Kidney capillary endothelial cell (primary cell): ENCODE measurements around the gene LIN7A.

Experiments
- DNase-seq: peaks from one replicate; pipeline ENCODE4 v3.0.0-alpha.2; 2018; ENCODE audit warnings: low spot score

LIN7A gene, protein sequence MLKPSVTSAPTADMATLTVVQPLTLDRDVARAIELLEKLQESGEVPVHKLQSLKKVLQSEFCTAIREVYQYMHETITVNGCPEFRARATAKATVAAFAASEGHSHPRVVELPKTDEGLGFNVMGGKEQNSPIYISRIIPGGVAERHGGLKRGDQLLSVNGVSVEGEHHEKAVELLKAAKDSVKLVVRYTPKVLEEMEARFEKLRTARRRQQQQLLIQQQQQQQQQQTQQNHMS

DNA sequence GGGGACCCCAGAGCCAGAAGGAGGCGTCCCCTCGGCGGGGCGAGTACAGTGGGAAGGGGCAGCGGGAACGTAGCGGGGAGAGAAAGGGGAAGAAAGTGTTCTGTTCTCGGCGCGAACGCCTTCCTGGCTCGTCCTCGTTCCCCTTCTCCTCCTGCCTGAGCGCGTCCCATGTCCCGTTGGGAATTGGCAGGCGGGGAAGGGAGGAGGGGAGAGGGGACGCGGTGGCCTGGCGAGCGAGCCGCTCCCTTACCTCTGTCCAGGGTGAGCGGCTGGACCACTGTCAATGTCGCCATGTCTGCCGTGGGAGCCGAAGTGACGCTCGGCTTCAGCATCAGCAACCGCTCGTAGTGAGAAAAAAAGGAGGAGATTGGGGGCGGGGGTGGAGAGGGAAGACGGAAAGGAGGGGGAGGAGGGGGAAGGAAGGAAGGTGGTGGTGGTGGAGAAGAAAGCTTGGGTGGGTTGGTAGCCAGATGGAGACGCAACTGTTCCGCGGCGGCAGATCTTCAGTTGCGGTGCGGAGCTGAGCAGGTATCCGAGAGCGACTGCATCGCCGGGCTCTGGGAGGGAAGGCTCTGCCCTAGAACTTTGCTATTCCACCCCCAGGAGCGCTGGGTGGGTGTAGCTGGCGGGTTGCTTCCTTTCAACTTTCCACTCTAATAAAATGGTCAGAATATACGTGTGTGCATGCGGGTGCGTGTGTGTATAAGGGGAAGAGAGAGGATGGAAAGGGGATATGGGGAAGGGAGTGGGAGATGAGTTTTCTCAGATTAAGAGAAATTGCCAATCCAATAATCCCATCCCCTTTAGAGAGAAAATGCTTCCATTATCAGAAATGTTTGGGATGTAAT lies at the start of gene LIN7A:
TSS of gene LIN7A (minus strand) at position 544 of the 848 bp plus-strand sequence. CDS start at position 332, 212 bp downstream.
- peak; percentile 8 for DNase-seq

DNA sequence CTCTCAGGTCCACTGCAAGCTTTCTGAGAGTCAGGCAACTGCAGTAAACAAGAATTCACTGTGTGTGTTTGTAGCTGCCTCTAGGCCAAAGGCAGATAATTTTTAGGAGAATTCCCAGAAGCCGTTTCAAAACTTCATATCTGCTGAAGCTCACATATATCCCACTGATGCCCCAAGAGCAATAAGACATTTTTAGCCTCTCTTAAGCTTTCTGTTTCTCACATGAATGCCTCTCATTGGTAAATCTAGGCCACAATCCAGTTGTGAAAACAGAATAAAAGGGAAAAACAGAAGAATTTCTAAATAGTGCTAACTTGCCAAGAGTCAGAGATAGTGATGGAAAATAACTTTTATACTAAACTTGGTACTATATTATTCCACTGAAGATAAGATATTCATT lies 48.5 kb upstream of the LIN7A start:
- no peak for DNase-seq

DNA sequence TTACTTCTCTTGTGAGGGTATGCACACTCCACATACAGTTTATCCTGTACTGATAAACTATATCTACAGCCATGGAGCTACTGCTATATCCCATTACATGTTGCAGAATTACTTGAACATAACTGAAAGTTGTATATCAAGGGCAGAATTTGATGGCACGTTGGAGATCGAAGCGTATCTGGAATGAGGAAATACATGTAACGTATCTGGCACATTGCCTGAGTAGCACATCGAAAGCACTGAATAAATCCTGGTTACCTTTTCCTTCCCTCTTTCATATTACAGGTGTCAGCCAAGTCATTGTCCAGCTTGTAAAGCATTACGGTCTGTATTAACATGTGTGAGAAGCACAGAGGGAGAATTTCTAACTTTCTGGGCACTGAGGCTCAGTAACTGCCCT lies 42.1 kb upstream of the LIN7A start:
- DNase-seq = no peak

DNA sequence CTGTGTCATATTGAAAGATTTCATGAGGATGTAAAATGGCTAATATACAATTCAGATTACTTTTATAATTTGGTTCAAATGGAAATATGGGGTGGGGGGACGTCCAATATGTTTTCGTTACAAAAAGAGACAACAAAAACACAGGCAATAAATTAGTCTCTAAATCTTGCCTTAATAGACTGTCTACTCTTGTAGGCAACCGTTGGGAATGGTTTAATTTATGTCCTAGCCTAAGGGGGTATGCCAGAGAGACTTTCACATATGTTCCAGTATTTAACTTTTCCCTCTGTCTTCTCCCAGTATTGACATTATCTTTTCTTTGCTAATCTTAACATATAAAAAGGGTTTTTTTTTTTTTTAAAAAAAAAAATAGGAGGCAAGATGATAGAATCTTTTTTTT lies 41.5 kb upstream of the LIN7A start:
- no peak for DNase-seq

DNA sequence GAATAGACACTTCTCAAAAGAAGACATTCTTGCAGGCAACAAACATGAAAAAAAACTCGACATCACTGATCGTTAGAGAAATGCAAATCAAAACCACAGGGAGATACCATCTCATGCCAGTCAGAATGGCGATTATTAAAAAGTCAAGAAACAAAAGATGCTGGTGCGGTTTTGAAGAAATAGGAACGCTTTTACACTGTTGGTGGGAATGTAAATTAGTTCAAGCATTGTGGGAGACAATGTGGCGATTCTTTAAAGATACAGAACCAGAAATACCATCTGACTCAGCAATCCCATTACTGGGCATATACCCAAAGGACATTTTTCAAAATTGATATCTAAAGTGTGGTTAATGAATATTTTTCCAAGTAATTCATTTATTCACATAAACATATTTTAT lies 39.6 kb upstream of the LIN7A start:
- DNase-seq = no peak

DNA sequence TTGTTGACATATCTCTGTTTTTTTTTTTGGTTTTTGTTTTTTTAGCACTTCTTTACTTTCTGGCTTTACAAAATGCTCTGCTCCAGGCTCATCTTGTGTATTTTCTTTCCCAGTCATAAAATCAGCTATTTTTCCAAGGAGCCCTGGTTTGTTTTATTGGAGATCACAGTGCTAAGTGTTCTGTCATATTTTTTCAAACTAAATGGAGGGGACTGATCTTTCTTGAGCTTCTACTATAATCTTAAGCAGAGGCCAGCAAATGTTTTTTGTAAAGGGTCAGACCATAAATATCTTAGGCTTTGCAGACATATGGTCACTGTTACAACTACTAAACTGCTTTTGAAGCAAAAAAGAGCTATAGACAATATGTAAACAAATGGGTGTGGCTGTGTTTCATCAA lies 30.6 kb upstream of the LIN7A start:
- no peak for DNase-seq

DNA sequence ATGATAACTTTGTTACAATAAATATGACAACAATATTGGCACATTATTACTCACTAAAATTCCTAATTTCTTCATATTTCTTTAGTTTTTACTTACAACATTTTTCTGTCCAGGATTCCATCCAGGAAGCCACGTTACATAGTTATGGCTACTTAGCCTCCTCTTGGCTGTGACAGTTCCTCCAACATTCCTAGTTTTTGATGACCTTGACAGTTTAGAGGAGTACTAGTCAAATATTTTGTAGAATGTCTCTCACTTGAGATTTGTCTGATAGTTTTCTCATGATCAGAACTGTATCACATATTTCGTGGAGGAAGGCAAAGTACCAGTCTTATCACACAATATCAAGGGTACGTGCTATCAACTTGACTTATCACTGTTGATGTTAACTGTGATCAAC lies 29.8 kb upstream of the LIN7A start:
- no peak for DNase-seq

DNA sequence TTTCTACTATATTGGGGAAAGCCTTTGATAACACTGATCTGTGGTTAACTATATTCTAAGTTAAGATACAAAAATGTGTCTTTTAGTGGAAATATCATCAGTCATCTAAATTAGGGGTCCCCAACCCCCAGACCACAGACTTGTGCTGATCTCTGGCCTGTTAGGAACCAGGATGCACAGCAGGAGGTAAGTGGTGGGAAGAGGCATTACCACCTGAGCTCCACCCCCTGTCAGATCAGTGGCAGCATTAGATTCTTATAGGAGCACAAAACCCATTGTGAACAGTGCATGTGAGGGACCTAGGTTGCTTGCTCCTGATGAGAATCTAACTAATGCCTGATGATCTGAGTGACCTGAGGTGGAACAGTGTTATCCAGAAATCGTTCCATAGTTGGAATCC lies 28.3 kb upstream of the LIN7A start:
- no peak for DNase-seq

DNA sequence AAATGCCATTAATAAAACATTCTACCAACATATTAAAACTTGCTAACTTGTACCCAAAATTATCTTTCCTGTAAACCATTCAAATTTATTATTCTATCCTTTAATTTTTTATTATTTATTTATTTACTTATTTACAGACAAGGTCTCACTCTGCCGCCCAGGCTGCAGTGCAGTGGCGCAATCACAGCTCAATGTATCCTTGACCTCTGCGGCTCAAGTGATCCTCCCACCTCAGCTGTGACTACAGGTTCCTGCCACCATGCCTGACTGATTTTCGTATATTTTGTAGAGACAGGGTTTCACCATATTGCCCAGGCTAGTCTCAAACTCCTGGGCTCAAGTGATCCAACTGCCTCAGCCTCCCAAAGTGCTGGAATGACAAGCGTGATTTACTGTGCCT lies 20.4 kb upstream of the LIN7A start:
- no peak for DNase-seq

DNA sequence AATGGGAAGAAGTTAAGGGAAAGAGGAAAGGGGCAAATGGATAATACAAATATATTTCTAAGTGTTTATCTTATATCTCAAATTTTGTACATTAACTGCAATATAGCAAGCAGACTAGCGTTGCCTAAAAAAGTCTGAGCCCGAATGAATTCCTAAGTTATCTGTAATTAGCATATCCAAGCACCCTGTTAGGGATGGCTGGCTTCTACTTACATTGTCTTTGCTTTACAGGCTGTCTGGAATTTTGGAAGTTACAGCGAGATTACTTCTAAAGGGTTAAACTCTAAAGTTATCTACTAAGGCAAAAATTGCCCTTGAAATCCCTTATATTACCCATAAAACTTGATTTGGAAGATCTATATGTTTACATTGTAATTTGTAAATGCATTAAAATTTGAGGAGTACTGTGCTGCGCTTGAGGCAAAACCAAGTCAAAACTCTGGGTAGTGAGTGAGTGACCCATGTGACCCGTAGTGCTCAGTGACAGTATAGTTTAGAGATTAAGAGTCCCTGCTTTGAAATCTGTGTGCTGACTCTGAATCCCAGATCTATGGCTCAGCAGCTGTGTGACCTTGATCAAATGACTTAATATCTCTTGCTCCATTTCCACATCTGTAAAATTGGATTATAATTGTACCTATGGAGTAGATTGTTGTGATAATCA lies 17.3 kb upstream of the LIN7A start:
- no peak for DNase-seq

DNA sequence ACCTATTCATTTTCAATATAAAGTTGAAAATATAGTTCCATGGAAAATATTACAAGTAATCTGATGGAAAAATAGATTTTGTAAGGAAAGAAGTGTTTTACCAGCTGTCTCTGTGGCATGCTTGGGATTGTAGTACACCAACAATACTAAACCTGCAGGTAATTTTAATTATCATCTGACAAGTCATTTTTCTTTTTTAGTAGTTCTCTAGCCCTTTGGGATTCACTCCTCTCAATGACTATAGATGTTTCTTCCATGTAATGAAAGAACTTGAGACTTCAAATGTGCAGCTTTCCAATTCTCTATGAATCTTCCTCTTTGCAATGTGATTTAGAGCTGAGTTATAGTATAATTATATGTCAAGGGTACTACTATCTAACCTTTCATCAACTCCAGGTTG lies 14.7 kb upstream of the LIN7A start:
- DNase-seq = no peak

DNA sequence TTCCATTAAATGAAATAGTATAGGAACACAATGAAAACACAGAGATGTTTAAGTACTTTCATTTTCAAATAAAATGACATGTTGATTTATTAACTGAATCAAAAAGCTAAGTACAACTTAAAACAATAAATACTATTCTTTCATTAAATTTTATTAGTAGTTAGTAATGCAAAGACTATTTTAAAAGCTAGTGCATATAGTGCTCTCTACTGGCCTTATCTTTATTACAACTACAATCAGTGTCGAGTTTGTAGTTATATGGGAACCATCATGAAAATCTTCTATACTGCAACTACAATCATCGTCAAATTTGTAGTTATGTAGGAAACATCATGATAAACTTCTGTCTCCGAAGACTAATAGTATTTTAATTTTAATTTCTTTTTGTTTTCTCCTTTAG lies 8.9 kb upstream of the LIN7A start:
- DNase-seq = no peak

DNA sequence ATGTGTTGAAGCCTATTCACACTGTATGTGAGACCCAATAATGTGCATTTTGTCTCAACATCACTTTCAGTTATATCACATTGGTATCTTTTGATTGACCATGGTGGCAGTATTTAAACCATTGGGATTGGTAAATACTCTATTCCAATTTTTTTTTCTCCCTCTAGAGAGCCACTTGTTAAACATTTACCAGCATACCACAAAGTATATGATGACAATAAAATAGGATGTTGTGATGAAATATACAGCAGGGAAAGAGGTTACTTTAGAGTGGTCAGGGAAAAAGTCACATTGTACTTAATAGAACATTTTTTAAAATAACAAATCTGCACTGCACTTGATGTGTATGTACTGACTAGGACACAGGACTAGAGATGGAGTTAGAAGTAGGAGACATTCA lies 5.6 kb upstream of the LIN7A start:
- DNase-seq = no peak

DNA sequence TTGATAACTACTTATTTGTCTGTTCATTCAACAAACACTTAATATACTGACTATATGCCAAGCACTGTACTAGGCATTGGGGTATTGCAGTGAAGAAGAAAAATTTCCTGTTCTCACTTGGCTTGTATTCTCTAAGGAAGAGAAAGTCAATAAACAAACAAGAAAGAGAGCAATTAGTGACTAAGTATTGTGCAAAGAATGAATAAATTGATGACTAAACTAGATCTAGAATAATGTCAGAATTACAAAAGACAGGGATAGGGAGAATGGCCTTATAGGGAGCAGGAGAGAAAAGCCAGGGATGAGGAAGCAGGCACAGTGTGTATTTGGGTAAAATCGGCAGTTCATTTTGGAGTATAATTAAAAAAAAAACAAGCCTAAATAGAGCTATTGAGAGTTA lies 4.2 kb upstream of the LIN7A start:
- DNase-seq = no peak

DNA sequence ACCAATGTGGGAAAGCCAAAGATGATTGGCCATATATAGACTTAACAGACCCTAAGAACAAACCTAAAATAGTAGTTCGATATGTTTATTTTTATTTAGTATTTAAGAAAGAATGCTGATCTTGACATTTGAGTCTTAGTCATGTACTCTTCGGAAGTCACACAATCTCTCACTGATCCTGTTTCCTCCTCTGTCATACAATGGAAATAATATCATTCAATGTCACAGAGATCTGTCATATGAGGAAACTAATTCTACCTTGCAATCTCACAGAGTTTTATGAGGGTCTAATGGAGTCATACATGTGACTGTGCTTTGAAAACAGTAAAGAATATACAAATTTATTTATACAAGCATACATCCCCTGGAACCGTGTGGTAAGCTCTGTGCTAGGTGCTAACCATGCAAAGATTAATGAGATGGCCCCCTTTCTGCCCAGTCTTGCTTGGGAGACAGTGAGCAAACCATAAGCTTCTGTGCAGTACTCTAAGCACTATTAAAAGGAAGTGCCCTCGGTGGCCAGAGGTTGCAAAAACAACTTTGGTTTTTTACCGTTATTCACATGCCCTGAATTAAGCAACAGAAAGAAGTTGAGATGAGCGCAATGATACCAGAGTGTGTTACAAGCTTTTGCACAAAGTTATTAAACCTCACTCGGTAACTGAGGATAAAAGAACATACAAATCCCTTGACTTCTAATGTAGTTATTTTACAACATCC lies 1.7 kb upstream of the LIN7A start:
- peak; percentile 16 for DNase-seq

DNA sequence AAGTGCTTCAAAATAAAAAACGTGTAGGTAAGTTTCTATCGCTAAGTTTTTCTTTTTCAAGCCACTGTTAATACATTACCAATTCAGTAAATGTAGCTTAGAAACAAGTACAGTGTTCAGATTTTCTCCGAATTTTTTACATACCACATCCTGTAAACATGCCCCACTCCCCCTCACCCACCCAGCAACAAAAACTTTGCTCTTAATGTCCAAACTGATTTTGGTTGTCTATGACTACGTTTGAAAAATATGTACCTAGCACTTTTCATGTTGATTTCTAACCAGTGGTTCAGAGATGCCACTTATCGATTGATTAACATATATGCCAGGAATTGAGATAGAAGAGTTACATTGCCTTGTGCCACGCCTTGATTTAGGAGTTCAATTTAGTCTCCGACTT lies 663 bp upstream of the LIN7A start:
- no peak for DNase-seq

DNA sequence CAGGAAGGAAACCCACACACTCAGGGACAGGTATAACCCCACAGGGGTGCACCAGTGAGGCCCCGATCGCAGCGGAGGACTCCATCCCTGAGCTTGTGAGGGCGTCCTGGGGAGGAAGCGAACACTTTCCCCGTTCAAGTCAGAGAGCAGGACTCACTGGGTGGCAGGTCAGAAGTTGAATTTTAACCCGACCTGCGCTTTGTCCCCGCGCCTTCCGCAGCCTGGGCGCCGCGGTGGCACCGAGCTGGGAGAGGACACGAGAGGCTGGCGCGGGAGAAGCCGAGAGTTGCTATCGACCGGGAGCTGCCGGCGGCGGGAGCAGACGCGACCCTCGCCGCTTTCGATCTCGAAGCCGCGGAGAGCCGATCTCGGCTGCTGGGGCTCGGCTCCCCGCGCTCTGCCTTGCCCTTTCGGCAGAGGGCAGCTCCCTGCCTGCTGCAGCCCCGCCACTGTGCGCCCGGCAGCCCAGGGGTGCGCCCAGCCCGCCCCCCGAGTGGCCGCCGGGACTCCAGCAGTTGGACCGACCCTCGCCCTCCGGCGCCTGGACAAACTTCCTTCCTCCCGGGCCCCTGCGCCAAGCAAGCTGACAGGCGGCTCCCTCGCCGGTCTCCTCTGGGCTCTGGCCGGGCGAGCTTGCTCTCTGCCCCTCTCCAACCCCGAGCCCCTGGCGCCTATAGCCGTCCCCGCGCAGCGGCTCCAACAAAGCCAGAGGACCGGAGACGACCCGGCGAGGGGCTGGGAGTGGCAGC lies 918 bp downstream of the LIN7A start:
- DNase-seq = peak; percentile 32

DNA sequence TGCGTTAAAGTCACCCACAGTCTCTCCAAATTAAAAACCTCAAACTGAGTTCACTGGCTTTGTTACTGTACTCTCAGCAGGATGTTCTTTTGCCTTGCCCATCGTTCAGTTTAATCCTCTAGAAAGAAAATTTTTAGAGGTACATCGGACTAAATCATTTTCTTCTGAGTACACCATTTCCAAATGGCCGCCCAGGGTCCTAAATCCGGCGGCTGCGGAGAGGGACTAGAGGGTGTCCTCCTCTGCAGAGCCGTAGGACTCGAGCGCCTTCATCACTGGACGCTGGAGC lies 1.4 kb downstream of the LIN7A start:
- DNase-seq = no peak

DNA sequence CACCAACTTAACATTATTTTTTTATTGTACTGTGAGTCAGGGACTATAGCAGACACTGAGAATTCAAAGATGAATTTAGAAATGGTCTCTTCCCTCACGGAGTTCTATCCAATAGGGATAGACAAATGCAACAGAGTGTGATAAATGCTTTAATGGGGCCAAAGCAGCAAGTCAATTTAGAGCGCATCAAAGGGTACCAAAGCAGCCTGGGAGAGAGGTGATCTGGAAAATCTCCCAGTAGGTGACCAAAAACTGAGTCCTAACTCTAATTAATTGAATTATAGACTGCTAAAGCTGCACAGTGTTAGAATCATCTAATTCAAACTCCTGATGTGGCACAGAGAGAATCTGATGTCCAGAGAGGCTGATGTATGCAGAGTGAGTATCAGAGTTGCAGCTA lies 2.6 kb downstream of the LIN7A start:
- no peak for DNase-seq

DNA sequence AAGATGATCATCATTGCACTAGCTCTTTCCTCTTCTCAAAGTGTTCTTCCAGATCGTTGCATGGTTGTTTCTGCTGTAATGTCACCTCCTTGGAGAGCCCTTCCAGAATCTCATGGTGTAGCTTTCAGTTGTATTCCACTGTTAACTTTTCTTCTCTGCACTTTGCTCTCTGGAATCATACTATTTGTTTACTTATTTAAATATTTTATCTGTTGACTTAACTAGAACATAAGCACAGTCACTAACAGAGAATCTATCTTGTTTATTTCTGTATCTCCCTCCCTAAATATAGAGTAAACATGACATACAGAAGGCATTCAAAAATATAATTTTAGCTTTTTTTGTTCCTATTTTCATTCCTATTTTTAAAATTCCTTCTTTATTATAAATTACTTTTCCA lies 11.8 kb downstream of the LIN7A start:
- DNase-seq = no peak

DNA sequence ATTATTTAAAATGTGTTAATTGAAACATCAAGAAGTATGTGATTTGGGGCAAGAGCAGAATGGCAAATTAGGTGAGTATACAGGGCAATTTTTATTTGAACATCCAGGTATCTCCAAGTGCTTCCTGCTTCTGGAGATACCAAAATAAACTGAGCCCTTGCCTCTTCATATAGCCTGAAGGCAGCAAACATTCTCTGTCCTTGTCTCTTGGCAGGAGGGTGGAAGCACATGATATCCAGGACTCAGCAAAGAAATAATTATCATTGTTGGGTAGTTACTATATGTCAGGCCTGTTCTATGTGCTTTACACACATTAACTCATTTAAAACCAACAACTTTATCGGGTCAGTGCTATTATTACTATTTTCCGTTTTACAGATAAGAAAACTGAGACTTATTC lies 12.5 kb downstream of the LIN7A start:
- no peak for DNase-seq

DNA sequence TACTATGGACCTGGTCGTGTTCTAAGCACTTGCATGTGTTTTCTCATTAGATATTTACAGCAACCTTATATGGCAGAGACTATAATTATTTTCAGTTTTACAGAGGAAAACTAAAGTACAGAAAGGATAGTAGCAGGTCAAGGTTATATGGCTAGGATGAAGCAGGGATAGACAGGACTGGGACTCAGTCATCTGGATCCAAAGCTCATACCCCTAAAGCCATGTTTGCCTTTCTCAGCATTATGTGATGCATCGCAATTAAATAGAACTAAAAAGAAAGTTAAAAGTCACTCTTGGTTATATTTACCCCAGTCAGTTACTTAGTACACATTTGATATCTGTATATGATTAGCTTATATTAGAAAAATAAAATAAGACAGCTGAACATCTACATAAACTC lies 13.3 kb downstream of the LIN7A start:
- DNase-seq = no peak
